Stimulated activated CD4-positive, alpha-beta T cell treated with anti-CD3 and anti-CD28 coated beads, Interleukin-2, amount 100 ng/mL, for 4 hours (primary cell): ENCODE results near the gene ITPR1.

Experiments used
- DNase-seq: peaks from one replicate; pipeline ENCODE4 v3.0.0-alpha.2; 2020; ENCODE audit warnings: low read depth

ITPR1 gene

DNA sequence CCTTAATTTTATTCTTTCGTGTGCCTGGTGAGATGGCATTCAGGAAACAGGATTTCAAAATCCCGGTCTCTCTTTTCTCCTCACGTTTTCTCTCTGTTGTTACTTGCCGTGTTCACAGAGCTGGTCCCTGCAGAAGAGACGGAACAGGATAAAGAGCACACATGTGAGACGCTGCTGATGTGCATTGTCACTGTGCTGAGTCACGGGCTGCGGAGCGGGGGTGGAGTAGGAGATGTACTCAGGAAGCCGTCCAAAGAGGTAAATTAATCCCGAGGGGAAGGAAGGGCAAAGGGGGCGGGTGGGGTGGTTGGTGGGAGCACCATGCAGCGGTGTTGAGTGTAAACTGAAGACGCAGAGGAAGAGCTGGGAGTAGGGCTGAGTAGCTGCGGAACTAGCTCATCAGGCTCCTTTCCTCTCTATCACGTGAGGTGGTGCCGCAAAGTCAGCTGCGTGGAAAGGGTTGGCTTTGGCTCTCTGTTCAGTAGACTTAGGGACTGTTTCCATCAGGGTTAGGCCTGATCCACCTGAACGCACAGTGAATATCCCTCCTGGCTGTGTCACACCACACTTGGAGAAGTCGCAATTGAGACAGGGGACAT is 321.3 kb downstream of the ITPR1 start:
- no peak for DNase-seq

DNA sequence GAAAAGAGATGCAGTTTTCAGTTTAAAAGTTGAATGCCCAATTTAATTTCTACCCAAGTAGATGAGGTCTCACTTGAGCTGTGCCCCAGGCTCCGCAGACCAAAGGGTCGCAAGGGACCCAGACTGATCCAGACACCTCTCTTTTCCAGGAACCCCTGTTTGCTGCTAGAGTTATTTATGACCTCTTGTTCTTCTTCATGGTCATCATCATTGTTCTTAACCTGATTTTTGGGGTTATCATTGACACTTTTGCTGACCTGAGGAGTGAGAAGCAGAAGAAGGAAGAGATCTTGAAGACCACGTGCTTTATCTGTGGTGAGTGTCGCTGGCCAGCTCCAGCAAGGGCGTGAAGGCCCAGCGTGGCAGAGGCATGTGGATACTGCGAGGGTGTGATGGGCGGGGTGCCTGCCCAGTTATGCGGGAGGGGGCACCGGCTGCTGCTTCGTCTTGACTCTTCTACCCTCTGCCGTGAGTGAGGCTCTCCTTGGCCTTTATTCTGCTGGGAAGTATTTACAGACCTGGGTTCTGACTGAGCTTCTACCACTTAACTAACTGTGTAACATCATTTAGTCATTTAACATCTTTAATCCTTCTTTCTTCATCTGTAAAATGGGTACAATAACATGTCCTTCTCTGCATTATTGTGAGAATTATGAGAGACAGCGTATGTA is 321.9 kb downstream of the ITPR1 start:
- no peak for DNase-seq

DNA sequence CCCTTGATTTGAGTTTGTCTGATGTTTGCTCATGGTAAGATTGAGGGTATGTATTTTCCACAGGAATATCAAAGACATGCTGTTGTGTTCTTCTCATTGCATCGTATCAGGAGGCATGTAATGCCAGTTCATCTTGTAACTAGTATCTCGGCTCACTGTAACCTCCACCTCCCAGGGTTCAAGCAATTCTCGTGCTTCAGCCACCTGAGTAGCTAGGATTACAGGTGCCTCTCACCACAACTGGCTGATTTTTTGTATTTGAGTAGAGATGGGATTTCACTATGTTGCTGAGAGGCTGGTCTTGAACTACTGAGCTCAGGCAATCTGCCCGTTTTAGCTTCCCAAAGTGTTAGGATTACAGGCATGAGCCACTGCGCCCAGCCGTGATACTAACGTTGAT is 323.2 kb downstream of the ITPR1 start:
- DNase-seq = no peak

DNA sequence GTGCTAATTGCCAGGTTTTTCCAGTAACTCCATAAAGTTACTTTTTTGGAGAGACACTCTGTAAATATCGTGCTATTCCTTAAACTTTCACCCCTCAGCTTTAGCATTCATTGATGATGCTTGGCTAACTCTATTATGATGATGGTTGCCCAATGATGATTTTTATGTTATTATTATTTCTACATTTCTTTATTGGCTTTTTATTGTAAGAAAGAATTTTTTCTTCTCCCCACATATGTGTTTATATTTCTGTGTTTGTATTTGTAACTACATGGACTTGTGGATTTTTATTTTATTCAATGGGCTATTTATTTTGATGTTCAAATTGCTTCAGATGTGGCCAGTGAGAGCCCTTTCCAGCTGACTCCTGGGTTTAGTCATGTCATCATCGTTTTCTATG is 323.6 kb downstream of the ITPR1 start:
- DNase-seq = no peak

DNA sequence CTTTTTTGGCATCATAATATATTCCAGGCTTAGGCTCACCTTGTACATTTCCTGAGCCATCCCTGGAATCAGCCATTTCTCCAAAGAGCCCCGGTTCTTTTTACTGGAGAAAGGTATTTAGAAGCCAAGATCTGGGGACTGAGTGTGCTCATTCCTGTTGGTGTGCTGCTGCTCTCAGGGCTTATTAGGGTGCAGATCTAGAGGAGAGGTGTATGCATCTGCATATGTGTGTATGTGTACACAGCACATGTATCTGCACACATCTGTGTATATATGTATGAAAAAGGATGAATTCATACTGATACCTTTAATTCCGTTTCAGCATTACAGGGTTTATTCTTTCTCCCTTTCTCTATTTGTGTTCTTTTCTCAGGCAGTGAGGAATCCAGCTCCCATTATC is 324.0 kb downstream of the ITPR1 start:
- no peak for DNase-seq

DNA sequence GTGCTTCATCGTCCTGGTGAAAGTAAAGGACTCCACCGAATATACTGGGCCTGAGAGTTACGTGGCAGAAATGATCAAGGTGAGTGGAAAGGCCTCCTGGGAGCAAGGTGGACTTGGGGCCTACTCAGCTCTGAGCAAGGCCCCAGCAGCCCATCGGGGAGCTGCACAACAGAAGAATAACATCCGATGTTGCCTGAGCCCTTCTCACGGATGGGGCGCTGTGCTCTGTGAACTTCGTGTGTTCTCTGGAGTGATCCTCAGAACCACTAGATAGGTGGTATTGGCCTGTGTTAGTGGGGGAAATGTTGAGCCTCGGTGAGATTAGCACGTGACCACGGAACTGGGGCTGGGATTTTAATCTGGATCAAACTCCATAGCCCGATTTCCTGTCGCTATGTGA is 325.0 kb downstream of the ITPR1 start:
- no peak for DNase-seq

DNA sequence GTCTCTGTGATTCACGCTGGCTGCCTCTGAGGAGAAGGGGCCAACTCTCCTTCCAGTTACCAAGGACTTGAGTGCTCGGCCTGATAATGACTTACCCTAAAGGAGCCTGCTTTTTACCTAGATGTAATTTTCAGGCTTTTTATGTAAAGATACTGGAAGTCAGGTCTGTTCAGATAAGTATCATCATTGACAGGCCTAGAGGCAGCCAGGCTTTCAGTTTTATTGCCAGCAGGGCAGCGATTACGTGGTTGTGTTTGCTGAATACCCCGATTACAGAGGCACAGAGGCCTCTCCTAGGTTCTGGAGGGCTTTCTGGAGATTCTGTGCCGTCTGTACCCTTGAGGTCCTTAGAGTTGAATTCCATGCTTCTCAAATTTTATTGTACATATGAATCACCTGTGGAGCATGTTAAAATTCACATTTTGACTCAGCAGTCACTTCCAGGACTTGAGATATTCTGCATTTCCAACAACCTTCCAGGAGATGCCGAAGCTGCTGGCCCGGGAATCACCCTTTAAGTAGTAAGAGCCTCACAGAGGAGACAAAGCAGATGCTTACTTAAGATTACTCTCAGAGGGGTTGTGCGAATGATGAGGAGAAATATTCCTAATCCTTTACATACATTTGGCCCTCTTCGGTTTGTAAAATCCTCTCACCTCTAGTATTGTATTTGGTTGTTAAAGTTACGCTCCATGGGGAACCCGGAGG is 326.0 kb downstream of the ITPR1 start:
- DNase-seq = no peak

DNA sequence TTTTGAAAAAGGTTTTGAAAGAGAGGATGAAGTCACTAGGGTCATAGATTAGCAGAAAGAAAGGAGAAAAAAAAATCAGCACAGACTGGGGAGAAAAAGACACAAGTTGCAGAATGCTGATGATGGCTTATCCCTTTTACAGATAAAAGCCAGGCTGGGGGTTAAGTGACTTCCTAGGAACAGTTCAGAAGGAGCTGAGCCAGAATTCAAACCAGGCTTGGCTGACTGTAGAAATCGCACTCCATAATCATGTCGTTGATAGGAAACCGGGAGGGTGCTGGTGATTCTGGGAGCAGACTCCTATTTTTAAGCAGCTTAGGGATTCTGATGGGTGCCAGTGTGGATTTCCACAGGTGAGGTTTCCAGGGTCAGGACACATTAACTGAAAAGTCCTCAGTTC is 326.6 kb downstream of the ITPR1 start:
- DNase-seq = no peak

DNA sequence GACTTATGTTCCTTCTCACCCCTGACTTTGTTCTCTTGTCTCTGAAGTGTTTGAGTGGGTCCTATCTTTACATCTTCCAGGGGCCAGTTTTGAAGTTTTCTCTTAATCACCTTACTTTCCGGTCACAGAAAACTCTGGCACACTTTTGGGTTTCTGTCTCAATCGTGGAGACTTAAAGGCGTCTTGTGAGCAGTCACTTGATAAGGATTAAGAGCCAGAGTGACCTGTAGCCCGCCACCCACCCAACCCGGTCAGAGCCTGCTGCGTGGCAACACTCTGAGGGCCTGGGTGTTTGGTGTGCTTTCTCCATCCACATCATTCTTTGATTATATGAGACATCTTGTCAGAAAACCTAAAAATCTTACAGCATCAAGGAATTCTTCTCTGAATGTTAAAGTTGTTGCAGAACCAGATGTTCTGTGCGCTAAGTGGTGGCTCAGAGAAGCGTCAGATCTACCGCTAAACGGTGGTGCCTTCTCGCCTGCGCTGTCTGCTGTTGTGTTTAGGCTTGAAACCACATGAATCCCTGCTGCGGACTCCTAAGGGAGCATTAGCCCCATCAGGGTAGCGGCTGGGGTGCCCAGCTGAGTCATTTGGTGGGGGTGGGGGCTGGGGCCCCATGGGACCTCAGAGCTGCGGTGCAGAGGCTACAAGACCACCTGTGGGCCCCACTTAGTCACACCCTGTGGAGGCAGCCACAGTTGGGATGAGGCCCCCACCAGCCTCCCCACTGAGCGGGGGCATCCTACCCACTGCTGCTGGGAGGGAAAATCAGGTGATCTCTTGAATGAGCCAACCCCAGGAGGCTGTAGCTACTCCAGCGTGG is 327.4 kb downstream of the ITPR1 start:
- no peak for DNase-seq

DNA sequence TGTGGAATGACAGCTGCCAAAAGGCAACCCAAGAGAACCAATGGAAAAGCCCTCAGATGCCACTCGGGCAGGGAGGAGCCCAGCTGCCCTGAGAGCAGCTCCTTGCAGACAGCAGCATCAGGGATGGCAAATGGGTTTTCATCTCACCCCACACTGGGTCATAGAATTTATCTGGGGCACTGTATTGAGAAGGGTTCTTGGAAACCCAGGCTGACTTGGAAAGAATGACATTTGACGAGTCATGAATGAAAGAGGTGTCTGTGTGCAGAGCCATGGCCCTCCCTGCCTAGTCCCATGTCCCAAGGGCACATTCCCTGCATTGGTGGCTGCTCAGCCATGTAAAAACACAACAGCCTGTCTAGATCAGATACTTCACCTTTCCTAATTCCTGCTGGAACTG is 328.2 kb downstream of the ITPR1 start:
- DNase-seq = peak; percentile 48

DNA sequence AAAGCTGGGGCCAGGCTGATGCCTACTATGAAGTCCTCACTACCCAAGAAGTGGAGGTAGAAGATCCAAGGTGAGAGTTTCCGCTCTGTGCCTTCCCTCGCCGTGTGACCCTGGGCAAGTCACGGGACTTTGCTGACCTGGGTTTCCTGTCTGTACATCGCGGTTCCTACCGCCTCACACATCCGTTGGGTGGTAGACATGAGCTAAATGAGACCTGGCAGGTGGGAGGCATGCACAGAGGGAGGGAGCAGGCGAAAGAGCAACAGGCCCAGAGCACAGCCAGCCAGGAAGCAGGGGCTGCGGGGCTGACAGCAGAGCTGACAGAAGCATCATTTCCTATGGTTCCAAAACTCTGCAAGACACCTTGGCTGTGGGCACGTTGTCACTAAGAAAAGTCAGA is 328.8 kb downstream of the ITPR1 start:
- DNase-seq = peak; percentile 65

DNA sequence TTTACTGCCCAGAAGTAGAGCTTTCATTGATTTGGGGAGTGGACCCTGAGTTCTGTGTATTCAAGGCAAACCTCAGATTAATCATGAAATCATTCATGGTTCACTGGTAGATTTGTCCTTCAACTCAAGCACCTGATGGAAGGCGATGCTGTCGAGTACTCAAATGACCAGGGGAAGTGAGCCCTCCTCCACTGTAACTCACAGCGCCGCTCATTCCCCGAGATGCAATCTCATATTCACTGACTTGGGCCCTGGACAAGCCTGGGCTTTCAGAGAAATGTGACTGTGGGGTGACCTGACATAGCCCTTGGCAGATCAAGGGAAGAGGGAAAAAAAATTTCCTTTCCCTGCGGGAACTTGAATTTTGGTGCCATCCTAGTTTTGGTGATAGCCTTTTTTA is 329.4 kb downstream of the ITPR1 start:
- DNase-seq = no peak

DNA sequence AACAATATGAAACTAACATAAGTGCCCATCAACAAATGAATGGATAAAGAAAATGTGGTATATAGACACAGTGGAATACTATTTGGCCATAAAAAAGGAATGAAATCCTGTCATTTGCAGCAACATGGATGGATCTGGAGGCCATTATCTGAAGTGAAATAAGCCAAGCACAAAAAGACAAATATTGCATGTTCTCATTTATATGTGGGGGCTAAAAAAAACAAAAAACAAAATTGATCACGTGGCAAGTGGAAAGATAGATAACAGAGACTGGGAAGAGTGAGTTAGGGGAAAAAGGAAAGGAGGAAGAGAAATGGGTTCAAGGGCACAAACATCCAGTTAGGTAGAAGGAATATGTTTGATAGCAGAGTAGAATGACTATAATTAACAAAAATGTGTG is 330.2 kb downstream of the ITPR1 start:
- no peak for DNase-seq

DNA sequence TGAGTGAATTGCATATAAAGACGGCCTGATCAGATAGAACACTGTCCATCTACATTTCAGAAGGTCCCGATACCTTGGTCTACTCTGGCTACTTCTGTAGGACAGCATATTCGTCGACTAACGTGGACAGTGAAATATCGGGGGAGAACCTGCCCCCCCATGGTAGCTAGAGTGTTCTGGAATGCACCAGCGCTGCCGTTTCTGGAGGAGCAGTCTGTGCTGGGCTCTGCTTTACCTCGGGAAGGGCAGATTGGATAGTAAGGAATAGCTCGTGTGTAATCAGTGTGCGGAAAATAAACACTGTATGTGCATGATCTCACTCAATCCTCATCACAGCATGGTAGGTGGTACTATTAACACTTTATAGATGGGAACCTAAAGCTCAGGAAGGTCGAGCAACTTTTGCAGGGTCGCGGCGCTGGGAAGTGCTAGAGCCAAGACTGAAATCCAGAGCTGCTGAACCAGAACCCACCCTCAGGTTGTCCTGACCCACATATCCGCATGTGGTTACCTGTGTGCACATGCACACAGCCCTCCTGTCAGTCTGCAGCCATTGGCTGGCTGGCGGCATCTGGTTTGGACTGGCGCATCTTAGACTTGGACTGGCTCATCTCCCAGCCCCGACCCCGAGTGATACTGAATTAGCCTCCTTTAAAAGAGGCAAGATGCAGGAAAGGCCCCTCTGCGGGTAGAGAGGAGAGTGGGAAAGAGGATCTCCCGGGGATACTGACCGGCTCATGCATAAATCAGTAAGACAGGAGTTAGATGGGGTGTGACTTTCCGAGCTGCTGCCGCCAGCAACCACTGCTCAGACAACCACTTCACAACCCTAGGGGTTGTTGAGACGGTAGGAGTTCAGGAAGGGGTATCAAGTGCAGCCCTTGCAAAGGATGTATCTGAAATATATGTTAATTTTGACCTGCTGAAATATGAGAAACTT is 331.1 kb downstream of the ITPR1 start:
- no peak for DNase-seq

DNA sequence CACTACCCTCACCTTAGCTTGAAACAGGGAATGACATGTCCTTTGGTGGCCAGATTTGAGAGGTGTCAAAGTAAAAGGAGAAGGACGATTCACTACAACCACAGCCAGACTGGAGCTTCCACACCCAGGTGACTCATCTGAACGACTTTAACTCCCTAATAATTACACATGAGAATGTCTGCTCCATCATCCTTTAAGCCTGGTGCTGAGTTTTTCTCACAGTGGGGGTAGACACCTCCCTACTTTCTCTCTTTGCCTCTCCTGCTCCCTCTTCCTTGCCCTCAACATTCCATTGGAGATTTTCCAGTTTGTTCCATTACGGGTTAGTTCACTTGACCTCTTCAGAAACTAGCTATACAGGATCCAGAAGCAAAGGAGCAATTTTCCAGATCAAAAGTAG is 331.8 kb downstream of the ITPR1 start:
- no peak for DNase-seq

DNA sequence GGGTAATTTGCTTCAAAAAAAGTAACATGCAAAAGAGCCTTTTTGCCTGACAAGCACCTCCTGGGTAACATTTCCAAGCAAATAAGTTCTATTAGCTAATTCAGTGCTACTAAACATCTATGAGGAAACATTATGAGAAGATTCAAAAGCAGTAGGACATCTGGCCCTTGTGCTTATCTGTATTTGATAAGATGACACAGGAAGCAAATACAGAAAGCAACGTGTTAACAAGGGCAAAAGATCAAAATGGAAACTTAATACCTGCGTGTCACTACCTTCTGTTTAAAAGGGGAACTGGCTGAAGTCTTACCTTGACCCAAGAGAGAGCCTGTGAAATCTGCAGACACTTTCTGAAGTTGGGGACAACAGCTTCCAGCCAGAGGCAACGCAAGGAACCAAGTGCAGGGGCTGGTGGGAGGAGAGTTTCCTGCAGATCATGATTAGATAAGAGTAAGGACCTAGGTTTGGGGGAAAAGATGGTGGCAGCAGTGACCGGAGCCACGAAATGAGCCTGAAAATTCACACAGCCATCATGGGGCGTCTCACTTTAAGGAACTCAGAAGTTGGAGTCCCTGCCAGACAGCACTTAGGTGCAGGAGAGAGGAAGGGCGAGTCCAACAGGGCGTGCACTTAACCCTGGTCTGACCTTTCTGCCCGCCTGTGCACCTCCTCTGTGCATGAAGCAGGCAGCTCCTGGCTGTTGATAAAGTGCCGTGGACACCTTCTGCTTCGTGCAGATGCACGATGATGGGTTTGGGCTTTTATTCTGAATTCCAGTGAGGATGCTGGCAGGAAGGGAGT is 332.5 kb downstream of the ITPR1 start:
- no peak for DNase-seq

DNA sequence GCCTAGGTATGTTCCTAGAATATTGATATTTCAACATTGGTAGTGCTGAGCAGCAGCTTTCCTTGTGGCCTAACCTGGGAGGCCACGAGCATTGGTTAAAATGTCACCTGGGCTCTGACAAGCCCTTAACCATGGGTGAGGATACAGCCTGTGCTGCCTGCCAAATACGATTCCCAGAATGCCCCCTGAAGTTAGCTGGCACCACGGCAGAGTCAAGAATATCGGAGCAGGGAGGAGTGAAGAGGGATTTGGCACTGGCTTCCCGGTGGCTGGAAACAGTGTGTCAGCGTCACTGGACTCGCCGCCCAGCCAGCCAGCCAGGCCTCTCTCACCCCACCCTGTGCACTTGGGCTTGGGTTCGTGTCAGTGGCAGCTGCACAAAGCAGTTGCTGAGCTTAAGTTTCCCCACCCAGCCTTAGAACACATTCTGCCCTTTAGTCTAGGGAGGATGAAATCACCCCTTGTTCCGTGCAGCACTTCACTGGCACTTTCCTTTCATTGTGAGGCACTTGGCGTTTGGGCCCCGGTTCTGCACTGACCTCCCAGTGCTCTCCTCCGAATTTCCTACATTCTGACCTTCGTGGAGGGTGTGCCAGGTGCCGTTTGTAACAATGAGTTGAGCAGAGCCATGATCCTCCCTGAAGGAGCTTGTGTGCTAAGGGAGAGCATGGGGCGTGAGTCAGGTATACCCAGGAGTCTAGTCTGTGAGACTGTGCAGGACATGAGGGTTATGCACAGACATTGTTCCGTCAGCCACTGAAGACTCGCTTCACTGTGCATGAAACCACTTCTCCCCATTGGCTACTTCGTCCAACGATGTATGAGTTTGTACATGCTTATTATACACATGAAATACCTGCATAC is 333.3 kb downstream of the ITPR1 start:
- DNase-seq = no peak

DNA sequence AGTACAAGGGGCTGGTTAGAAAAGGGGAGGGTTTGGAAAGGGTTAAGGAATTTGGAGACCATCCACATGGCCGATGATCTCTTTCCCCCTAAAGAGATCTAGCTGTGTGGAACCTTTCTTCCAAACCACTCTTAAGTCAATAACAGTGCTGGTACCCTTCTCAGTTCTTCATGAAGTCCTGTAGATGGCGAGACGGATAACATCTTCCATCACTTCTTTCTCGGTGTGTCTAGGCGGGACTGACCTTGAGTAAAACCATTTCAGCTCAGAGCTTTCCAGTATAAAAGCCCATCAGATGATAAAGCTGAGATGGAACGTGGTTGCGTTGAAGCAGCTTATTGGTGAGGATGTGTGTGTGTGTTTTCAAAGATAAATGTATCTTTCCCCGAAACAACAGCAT is 334.6 kb downstream of the ITPR1 start:
- no peak for DNase-seq

DNA sequence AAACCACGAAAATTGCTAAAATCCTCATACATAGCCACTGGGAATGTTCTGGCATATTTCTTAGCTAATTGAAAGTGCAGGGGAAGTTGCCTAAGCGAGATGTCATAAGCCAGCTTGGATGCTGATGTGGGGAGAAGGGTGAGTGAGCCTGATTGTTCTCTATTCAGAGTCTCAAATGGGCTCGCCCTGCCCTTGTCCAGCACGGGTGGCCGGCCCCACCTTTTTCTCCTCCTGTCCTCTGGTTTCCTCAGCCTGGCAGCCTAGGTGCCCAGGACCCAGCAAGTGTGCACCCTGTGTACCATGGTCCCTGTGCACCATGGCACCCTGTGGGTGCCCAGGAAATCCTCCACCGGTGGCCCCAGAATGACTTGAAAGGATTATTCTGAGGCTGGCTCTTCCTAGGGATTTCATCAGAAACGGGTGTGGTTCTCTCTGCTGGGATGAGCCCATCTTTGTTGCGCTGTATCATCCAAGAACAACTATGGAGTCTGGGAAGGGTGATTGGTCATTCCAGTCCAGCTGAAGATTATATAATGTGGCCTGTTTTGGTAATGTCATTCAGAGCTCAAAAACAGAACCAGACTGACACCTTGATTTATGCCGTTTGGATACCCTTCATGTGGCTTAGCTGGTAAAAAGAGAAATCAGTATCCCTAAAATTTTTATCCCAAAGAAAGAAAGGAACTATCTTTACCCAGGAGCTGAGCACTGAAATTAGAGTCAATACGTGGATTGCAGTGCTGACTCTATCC is 335.3 kb downstream of the ITPR1 start:
- no peak for DNase-seq
